ENCODE data around the gene MRPS23. TPM values are rescaled to one million over a fixed set of nuclear protein-coding genes. Genes with fewer than 3 reads are reported as not detected.

MRPS23 gene
- total and polyA plus RNA-seq, 2 of the 8 experiments (the other 6 are each of a cell fraction or from before 2014, with no cell fraction given): 38.6 to 60.4 TPM

DNA sequence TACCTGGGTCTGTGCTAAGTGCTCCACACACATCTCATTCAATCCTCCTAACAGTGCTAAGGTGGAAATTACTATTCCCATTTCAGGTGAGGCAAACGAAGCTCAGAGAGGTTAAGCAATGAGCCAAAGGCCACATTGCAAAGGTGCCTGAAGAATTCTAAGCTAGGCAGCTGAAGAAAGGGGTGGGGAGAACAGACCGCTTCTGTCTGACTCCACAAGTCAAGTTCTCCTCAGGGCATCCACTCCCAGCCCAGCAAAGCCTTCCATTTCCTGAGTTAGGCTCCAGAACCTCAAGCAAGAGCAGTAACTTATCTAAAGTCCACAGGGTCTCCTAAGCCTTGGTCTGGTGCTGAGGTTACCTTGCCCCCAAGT lies 27.0 kb upstream of the MRPS23 start:
- Histone ChIP-seq H3K56ac (replicated peaks; ENCODE audit: insufficient read length, low read depth, low read length) (no peak overlapping the region), H3K79me1 (ENCODE audit: low read depth, low read length) (no peaks in the 10 kb centered on the region), H3K18ac (ENCODE audit: extremely low read depth, low read length) (0 out of 2 replicates have a peak overlapping the region, but pooled peaks have one; percentile 80), H4K20me1 (replicated peaks in 1 of 2; ENCODE audit: control insufficient read depth in 1 of 2, insufficient read depth in 2 of 2, low read length in 2 of 2) (no peaks in the 10 kb centered on the region), H2BK120ac (replicated peaks; ENCODE audit: low read depth, low read length) (peak overlapping the region; percentile 56), H2AFZ (ENCODE audit: low read length) (no peak overlapping the region), H3K23me2 (ENCODE audit: low read depth, low read length) (peaks cover 5% of the 10 kb centered on the region), H3K9me3 (ENCODE audit: insufficient read depth in 2 of 2, low read depth in 1 of 2, low read length in 1 of 2) (no peaks in the 10 kb centered on the region), H2BK15ac (ENCODE audit: low read length) (peak overlapping the region; percentile 6; the same call in 1 of the 2 replicates), H3K14ac (ENCODE audit: insufficient read length) (no peak overlapping the region), H3K27ac (ENCODE audit: low read depth, low read length) (no peak overlapping the region), H3K79me2 (ENCODE audit: control insufficient read depth in 1 of 2, insufficient read depth in 2 of 2, low read length in 2 of 2) (no peaks in the 10 kb centered on the region), H3K4me2 (ENCODE audit: insufficient read depth in 1 of 2, low read depth in 2 of 2, low read length in 2 of 2) (no peak overlapping the region; a peak in 1 of 4 replicates), H2AK5ac (ENCODE audit: low read depth, low read length) (peak overlapping the region; percentile 99; the same call in 1 of the 2 replicates), H3K23ac (ENCODE audit: insufficient read length) (no peak overlapping the region), H3K4me1 (replicated peaks in 1 of 4; ENCODE audit: control insufficient read depth in 3 of 4, insufficient read depth in 4 of 4, low read length in 3 of 4) (peaks cover 25 to 63% (median 47%) of the 10 kb centered on the region in 4 experiments), H4K8ac (ENCODE audit: extremely low read depth, insufficient read depth, low read length) (no peak overlapping the region), H2BK20ac (ENCODE audit: low read length) (peak overlapping the region; percentile 24), H3K27me3 (replicated peaks in 1 of 4; ENCODE audit: control insufficient read depth in 3 of 4, extremely low read depth in 1 of 4, insufficient read depth in 3 of 4, low read length in 3 of 4) (peaks cover 0 to 14% (median 6%) of the 10 kb centered on the region in 4 experiments; a peak in 4 of 7 replicates), H3K9ac (replicated peaks in 1 of 4; ENCODE audit: extremely low read depth in 1 of 4, low read depth in 3 of 4, low read length in 3 of 4) (no peak overlapping the region), H2BK5ac (ENCODE audit: low read depth, low read length) (0 out of 2 replicates have a peak overlapping the region, but pooled peaks have one; percentile 95), H4K91ac (replicated peaks; ENCODE audit: insufficient read length, low read length) (peak overlapping the region; percentile 92), H3K36me3 (ENCODE audit: control insufficient read depth in 2 of 4, insufficient read depth in 4 of 4, low read length in 3 of 4) (no peaks in the 10 kb centered on the region), H4K5ac (ENCODE audit: insufficient read length, low read depth, low read length) (no peak overlapping the region), H3K4ac (replicated peaks; ENCODE audit: insufficient read length, low read depth, low read length) (peak overlapping the region; percentile 19), H2BK12ac (ENCODE audit: low read depth, low read length) (peak overlapping the region; percentile 100), H3K4me3 (ENCODE audit: extremely low read depth in 1 of 4, insufficient read depth in 2 of 4, low read depth in 3 of 4, low read length in 4 of 4) (no peak overlapping the region)
- CTCF ChIA-PET (ENCODE audit: partially characterized antibody): interaction anchor here (0.9 to 20.7 kb wide), 7 partner anchors 14 to 119 kb away, joined by 3 to 221 read pairs (median 9); no protein-coding TSS in a partner anchor
- POLR2A ChIA-PET (ENCODE audit: partially characterized antibody): interaction anchor here (0.6 to 32.5 kb wide), 7 partner anchors 9 to 121 kb away, joined by 3 to 672 read pairs (median 5); partner anchors contain the start of genes SRSF1 and VEZF1
- 82% methylated on average over 2 of the region's 2 CpGs; no CpG with 5 or more reads in 1 of the 2 experiments for WGBS, 2 experiments (ENCODE audit: extremely low coverage in 1 of 2, insufficient coverage in 1 of 2, insufficient read length in 1 of 2, insufficient replicate concordance in 2 of 2, low coverage in 1 of 2, low lambda C conversion rate in 2 of 2, missing lambda C conversion rate in 1 of 2)
- DNase-seq (ENCODE audit: low read depth in 1 of 2, low spot score in 2 of 2): no peak
- no peak for FAIRE-seq
- TF ChIP-seq EZH2 (IDR thresholded peaks at IDR 0.05; ENCODE audit: low read depth, low read length, severe bottlenecking) (no peak), SRF (IDR thresholded peaks at IDR 0.05; ENCODE audit: low read depth, low read length) (no peak), RXRA (IDR thresholded peaks at IDR 0.05; ENCODE audit: insufficient read depth, low read depth, low read length) (no peak), RBBP5 (IDR thresholded peaks at IDR 0.05; ENCODE audit: borderline replicate concordance, low read depth, low read length) (no peak), JUND (IDR thresholded peaks at IDR 0.05; ENCODE audit: low read length) (no peak), CHD2 (IDR thresholded peaks at IDR 0.05; ENCODE audit: low read length) (no peak), TAF1 (IDR thresholded peaks at IDR 0.05; ENCODE audit: low read depth, low read length) (no peak)
- TF ChIP-seq, protein P1, sequence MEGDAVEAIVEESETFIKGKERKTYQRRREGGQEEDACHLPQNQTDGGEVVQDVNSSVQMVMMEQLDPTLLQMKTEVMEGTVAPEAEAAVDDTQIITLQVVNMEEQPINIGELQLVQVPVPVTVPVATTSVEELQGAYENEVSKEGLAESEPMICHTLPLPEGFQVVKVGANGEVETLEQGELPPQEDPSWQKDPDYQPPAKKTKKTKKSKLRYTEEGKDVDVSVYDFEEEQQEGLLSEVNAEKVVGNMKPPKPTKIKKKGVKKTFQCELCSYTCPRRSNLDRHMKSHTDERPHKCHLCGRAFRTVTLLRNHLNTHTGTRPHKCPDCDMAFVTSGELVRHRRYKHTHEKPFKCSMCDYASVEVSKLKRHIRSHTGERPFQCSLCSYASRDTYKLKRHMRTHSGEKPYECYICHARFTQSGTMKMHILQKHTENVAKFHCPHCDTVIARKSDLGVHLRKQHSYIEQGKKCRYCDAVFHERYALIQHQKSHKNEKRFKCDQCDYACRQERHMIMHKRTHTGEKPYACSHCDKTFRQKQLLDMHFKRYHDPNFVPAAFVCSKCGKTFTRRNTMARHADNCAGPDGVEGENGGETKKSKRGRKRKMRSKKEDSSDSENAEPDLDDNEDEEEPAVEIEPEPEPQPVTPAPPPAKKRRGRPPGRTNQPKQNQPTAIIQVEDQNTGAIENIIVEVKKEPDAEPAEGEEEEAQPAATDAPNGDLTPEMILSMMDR (IDR thresholded peaks at IDR 0.05; ENCODE audit: control extremely low read depth in 1 of 3, insufficient read depth in 1 of 3, low read depth in 1 of 3, low read length in 3 of 3): no peak
- TF ChIP-seq, protein P2, sequence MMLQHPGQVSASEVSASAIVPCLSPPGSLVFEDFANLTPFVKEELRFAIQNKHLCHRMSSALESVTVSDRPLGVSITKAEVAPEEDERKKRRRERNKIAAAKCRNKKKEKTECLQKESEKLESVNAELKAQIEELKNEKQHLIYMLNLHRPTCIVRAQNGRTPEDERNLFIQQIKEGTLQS (IDR thresholded peaks at IDR 0.05; ENCODE audit: insufficient read depth, low read depth, low read length): no peak
